Coronary artery (tissue), 2 donors: ENCODE data around the gene OPA3.
"Not testable (repeated sequence)": the region's sequence is repeated elsewhere in the genome, so short reads cannot be mapped to it uniquely, and the experiment has no call there.

Experiments used
- DNase-seq: peaks from one replicate; pipeline ENCODE4 v3.0.0-alpha.2; 2017; ENCODE audit warnings: low spot score
- H3K27ac ChIP-seq, 2 donors: fragments of 200-600 bp; sonication (generic); one replicate each; pipeline ENCODE4 v1.5.1; 2016 to 2019
- H3K4me3 ChIP-seq: fragments of 200-600 bp; sonication (generic); 2 replicates; pipeline ENCODE4 v1.5.1; 2016; ENCODE audit warnings: mild to moderate bottlenecking, moderate library complexity
- TF ChIP-seq, protein P1 (sequence below): fragments of 200-600 bp; sonication (generic); IDR thresholded peaks from one replicate; pipeline ENCODE4 v1.5.1; 2019; ENCODE audit warnings: antibody characterized with exemption

Gene OPA3

DNA sequence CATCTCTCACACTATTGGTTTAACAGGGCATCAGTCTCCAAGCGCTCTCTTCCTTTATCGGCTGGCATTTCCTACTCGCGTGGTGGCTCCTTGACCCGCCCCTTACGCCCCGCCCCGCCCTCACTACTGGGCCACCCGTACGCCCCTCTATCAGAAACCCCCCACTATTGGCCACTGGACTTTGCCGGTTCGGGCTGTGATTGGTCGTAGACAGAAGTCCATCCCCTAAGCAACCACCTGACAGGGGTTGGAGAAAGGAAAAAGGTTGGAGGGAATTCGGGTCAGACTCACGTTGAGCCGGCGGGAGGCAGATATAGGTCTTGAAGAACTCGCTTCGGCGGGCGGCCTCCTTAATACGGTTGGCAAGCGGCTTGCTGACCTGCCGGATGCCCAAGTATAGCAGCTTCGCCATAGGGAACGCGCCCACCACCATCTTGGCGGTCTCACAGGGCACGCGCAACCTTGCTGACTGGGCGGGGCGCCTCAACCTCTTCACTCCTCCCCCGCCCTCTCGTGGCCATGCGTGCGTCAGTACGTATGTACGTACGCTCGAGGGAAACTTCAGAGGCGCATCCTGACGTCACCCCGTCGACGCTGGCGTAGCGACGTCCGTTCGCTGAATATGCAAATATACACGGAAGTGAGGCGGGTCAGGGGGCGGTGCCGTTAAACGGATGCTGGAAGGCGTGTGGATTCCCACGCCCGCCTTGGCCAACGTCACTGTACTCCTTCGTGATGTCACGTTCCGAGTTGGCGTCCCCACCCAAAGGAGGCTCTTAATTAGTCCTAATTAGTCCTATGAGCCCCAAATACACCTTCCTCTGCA lies at the start of gene OPA3:
OPA3 (minus strand) TSS at position 471 of the 826 bp plus-strand sequence; CDS start at position 433, 38 bp downstream.
- TF ChIP-seq, protein P1, sequence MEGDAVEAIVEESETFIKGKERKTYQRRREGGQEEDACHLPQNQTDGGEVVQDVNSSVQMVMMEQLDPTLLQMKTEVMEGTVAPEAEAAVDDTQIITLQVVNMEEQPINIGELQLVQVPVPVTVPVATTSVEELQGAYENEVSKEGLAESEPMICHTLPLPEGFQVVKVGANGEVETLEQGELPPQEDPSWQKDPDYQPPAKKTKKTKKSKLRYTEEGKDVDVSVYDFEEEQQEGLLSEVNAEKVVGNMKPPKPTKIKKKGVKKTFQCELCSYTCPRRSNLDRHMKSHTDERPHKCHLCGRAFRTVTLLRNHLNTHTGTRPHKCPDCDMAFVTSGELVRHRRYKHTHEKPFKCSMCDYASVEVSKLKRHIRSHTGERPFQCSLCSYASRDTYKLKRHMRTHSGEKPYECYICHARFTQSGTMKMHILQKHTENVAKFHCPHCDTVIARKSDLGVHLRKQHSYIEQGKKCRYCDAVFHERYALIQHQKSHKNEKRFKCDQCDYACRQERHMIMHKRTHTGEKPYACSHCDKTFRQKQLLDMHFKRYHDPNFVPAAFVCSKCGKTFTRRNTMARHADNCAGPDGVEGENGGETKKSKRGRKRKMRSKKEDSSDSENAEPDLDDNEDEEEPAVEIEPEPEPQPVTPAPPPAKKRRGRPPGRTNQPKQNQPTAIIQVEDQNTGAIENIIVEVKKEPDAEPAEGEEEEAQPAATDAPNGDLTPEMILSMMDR: no peak
- H3K4me3 ChIP-seq: peak within 1 kb of the TSS; percentile 96
- DNase-seq: peak; percentile 99
- peak within 1 kb of the TSS; percentile 91 to 100 for H3K27ac ChIP-seq

DNA sequence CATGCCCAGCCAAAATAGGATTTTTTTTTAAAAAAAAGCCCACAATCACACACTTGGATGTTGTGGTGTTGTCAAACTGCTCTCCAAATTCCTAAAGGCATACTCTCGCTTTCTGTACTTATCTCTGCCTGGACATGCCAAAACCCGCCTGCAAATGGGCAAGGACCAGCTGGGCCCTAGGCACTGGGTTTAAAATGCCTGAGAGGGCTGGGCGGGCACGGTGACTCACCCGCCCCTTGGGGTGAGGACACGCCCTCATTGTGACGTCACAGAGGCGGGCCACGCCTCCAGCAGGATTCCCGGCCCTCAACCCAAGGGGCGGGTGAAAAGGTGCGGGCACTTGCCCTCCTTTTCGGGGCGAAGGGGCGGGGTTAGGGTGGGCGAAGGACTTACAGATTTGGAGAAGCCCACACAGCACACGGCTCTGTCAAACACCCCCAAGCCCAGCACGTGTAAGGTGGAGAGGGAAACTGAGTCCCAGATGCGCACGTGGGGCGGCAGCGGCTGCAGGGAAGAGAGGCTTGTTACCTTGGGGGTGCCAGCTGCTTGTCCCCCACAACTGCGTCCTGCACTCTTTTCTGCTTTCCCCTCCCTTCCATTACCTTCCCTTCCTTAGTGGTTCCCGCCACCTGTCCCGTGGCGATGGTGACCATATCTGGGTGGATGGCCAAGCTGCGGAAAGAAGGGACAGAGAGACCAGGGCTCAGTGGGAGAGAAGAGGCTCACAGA lies 48.0 kb upstream of the OPA3 start:
- Histone ChIP-seq H3K27ac (peak overlapping the region; percentile 75 to 90), H3K4me3 (no peak overlapping the region)
- TF ChIP-seq, protein P1: no peak
- DNase-seq: peak; percentile 87

DNA sequence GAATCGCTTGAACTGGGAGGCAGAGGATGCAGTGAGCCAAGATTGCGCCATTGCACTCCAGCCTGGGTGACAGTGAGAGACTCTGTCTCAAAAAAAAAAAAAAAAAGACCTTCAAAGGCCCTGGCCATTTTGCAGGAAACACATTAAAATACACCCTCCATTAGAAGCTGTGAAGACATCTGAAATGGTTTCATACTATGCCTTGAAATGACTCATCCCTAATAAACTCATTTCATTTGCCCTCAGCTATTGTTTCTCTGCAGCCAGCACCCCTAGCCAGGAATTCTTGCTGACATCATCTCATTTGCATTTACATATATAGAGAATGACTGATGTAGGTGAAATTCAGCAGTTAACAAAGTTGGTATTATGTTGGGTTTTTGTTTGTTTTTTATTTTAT lies 45.9 kb upstream of the OPA3 start:
- TF ChIP-seq, protein P1: no peak
- no peak overlapping the region for H3K27ac ChIP-seq
- H3K4me3 ChIP-seq: no peak overlapping the region
- DNase-seq: no peak

DNA sequence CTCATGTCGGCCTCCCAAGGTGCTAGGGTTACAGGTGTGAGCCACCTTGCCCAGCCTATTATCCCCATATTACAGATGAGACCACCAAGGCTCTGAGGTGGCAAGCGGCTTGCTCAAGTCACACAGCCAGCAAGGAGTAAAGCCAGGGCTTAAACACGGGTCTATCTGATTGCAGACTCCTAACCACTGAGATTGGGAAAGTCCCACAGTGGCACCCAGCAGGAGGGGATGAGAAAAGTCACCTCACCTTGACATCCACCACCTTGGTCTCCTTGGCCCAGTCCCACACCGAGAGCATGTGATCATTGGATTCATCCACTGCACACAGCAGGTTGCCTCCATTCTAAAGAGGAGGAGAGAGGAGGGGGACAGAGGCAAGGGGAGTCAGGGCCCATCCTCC lies 45.1 kb upstream of the OPA3 start:
- TF ChIP-seq, protein P1: no peak
- H3K27ac ChIP-seq: no peak overlapping the region
- no peak for DNase-seq
- H3K4me3 ChIP-seq: no peak overlapping the region

DNA sequence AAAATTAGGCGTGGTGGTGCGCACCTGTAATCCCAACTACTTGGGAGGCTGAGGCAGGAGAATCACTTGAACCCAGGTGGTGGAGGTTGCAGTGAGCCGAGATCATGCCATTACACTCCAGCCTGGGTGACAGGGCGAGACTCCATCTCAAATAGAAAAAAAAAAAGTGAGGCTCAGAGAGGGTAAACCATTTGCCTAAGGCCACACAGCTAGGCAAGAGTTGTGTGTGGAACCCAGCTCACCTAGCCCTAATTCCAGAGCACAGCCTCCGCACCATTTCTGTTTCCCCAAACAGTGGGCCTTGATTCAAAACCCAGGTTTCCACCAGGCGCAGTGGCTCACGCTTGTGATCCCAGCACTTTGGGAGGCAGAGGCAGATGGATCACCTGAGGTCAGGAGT lies 43.6 kb upstream of the OPA3 start:
- not testable (repeated sequence) for H3K4me3 ChIP-seq, DNase-seq, H3K27ac ChIP-seq

DNA sequence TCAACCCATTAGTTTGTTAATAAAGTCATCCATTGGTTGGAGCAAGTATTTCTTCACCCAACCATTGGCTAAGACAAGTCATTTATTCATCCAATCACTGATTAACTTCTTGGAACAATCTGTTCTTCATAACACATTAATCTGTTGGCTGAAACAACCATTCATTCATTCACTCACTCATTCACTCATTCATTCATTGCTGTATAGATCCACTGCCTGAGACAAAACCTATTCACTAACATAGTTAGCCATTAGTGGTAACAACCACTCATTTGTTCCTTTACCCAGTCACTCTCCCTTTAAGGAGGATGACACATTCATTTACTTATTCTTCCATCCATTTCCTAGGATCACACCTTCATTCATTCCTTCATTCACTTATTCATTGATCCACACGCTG lies 39.4 kb upstream of the OPA3 start:
- no peak overlapping the region for H3K4me3 ChIP-seq
- no peak overlapping the region for H3K27ac ChIP-seq
- DNase-seq: no peak
- TF ChIP-seq, protein P1: no peak

DNA sequence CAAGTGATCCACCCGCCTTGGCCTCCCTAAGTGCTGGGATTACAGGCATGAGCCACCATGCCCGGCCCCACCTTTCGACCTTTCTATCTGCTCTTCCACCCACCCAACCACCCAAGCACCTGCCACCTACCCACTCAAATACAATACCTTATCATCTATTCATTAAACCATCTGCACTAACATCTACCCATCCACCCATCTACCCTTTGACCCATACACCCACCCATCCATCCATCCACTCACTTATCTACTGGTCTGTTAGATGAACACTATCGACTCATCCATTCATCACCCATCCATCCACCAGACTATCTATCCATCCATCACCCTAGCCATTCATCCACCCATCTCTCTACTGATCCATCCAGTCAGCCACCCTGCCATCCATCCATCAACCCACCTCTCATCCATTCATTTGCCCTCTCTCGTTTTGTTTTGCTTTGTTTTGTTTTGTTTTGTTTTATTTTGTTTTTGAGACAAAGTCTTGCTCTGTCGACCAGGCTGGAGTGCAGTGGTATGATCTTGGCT lies 37.4 kb upstream of the OPA3 start:
- no peak for DNase-seq
- no peak overlapping the region for H3K4me3 ChIP-seq
- no peak overlapping the region for H3K27ac ChIP-seq

More for the DNA sequence above, 37.4 kb upstream of the OPA3 start:
- TF ChIP-seq, protein P1: no peak
